Activated T-helper 9 cell treated with anti-CD3 and anti-CD28 coated beads, Interleukin-2, amount 50 U/mL, for 16 hours (primary cell): ENCODE measurements around the gene LRRC26.
A peak's percentile ranks its signal among the peaks of the same experiment; 100 is the strongest.

Experiments
- DNase-seq: peaks from one replicate; pipeline ENCODE4 v3.0.0-alpha.2; 2020; ENCODE audit warnings: low read depth

The LRRC26 gene

GRCh38 chr9:137167277-137167746 is 2.5 kb downstream of the LRRC26 start:
- DNase-seq: no peak

GRCh38 chr9:137166380-137167229 is 3.2 kb downstream of the LRRC26 start:
- DNase-seq: no peak

GRCh38 chr9:137165250-137165836 is 4.5 kb downstream of the LRRC26 start:
- DNase-seq: no peak

- DNase-seq: no peak
Observed at GRCh38 chr9:137164370-137165249, 5.2 kb downstream of the LRRC26 start.

- DNase-seq: no peak
Observed at GRCh38 chr9:137163805-137164204, 6.0 kb downstream of the LRRC26 start.

GRCh38 chr9:137163365-137163715 is 6.5 kb downstream of the LRRC26 start:
- no peak for DNase-seq

- no peak for DNase-seq
Observed at GRCh38 chr9:137162505-137163364, 7.1 kb downstream of the LRRC26 start.

- no peak for DNase-seq
Observed at GRCh38 chr9:137161558-137162486, 8.0 kb downstream of the LRRC26 start.

- DNase-seq: no peak
Observed at GRCh38 chr9:137160716-137161557, 8.9 kb downstream of the LRRC26 start.

GRCh38 chr9:137160054-137160425 is 9.8 kb downstream of the LRRC26 start:
- DNase-seq: no peak

GRCh38 chr9:137159105-137160053 is 10.5 kb downstream of the LRRC26 start:
- no peak for DNase-seq

GRCh38 chr9:137158625-137159024 is 11.2 kb downstream of the LRRC26 start:
- no peak for DNase-seq

- DNase-seq: no peak
Observed at GRCh38 chr9:137157618-137158415, 12.0 kb downstream of the LRRC26 start.

GRCh38 chr9:137156567-137157375 is 13.1 kb downstream of the LRRC26 start:
- DNase-seq: peak; percentile 52

- DNase-seq: no peak
Observed at GRCh38 chr9:137152844-137153405, 16.9 kb downstream of the LRRC26 start.
